SK-MEL-5 (cell line): ENCODE data around the gene ZNF529. TPM values are rescaled to one million over a fixed set of nuclear protein-coding genes. Genes with fewer than 3 reads are reported as not detected.
A peak's percentile ranks its signal among the peaks of the same experiment; 100 is the strongest.
"Not testable (repeated sequence)": the region's sequence is repeated elsewhere in the genome, so short reads cannot be mapped to it uniquely, and the experiment has no call there.

Experiments
- DNase-seq: peaks from one replicate; pipeline ENCODE4 v3.0.0-alpha.2; 2016; ENCODE audit warnings: low read depth, low spot score
- in situ Hi-C: cut with HindIII; loops from 2 replicates; pipeline ENCODE4 v1.10.0; 2016; ENCODE audit warnings: low sequenced_read_pairs, high pct_unique_total_duplicates, low pct_unique_long_range_greater_than_20kb
- polyA plus RNA-seq, 2 experiments: library from polyadenylated mRNA; depleted of rRNA; stranded (reverse); fragments of >200 nt; gene quantifications; 2 replicates each; pipeline ENCODE4 v1.2.3, GENCODE V29; 2015
- total RNA-seq: library from RNA; depleted of rRNA; stranded (reverse); fragments of >200 nt; shearing (Covaris generic); gene quantifications from 2 replicates; pipeline ENCODE4 v1.2.3, GENCODE V29; 2014; rRNA removed

The ZNF529 gene
- 7.1 and 7.3 TPM in 2 replicates for total RNA-seq
- 3.8 and 4.7 TPM in 2 replicates for polyA plus RNA-seq (2015; cell fraction: cytosol; rRNA removed)
- 20.4 and 25.7 TPM in 2 replicates for polyA plus RNA-seq (2015; cell fraction: nucleus; rRNA removed)

DNA sequence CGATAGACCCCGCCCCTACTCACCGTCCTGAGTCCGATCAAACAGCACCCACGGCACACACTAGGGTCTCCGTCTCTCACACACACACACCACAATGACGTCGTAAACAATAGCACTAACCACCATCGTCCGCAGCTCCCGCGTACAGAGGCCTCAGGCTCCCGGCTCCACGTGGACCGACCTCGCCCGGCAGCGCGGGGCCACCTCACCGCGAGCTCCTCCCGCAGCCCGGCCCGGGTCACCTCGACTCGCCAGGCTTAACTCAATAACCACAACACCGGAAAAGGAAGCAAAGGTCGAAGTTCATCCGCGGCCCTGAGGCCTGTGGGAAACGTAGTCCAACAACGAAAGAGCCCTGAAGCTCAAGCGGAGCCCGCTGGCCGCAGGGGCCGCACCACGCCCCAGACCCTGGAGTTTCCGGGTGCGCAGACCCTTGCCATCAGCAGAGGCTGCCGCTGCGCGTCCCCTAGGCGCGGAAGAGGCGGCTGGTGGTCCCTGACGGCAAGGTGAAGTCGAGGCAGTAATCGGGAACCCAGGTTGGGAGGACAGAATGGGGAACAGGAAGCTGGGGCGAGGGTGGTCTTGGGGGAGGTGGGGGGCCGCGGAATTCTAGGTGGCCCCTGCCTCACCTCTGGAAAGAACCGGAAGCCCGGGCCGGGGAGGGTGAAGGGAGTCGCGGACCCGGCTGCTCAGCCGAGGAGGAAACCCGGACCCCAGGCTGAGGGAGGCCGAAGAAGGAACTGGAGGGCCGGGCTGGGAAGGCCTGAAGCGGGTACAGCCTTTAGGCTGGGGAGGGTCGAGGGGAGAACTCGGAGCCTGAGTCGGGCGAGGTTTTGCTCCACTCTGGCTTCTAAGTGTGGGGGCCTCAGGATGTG, at the start of gene ZNF529:
ZNF529 (minus strand) TSS at position 273 of the 875 bp plus-strand sequence. CDS start 946 bp downstream, outside the sequence.
- in situ Hi-C loops: no loop called here
- DNase-seq: peak; percentile 89

DNA sequence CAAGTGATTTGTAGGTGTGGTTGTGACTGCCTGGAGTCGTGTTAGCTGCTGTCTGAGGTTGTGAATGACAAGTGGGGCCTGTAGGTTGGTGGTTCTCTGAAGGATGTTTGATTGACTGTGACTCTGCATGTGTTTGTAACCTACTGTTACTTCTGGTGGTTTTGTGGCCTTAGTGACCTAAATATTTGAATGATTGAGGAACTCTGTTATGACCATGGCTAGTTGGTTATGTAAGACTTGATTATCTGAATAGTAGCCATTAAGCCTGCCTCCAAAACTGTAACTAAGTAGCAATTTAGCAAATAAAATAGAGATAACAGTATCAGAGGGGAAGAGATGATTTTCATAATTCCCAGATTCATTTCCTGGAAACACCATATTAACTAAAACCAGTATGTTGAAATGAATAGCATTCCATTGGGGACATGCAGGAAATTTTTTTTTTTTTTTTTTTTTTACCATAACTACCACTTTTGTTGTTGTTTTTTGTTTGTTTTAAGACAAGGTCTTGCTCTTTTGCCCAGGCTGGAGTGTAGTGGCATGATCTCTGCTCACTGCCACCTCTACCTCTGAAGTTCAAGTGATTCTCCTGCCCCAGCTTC, 32.9 kb upstream of the ZNF529 start:
- no peak for DNase-seq
- in situ Hi-C loops: no loop called here

DNA sequence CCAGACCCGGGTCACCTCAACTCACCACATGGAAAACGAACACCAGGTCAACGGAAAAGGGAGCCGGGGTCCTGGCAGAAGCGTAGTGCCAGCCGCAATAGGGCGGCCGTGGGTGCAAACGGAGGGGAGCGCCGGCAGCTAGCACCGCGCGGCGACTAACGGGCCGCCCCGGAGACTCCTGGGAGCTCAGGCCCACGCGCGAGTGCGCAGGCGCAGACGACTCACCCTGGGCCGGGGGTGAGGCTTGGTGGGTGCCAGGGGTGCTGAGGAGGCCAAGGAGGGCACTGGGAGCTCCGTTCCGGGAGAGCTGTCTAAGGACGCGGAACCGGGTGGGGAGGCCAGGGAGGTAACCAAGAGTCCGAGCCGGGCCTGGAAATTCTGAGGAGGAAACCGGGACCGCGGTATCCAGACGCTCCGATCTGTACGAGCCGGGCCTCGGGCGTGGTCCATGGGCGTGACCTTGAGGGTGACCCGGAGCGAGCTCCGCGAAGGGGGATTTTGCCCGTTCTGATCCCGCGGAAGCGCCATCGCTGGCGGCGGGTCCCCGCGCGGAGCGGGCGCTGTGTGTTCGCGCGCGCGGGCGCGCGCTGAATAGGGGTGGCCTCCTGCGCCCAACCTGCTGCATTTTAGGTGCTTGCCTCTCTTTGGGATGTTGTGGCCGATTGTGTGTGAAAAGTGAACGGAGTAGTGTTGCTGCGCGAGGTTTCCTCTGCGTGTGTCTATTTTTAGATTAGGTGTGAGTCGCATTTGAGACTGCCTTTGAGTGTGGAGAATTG, 32.2 kb upstream of the ZNF529 start, which contains the start of gene ZNF382:
ZNF382 (plus strand) TSS at position 213 of the 776 bp plus-strand sequence. CDS start 4,602 bp downstream, outside the sequence.
- peak; percentile 57 for DNase-seq
- in situ Hi-C loops: no loop called here

DNA sequence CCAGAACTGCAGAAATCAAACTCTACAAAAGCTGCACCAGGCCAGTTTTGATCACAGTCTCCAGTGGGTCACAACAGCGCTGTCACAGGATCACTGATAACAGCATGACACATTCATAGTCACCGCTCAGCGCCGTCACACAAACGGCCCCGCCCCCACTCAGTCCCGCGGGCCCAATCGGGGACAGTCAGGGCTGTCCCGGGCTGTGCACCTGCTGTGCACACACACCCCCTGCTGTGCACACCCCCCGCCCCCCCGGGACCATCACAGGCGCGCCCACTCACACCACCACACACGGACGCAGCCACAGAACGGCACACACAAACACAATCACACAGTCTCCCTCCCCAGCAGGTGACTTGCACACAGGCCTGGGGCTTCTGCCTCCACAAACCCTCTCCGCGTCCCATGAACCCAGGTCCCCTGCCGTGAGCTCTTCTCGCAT, 31.6 kb upstream of the ZNF529 start:
- in situ Hi-C loops: no loop called here
- DNase-seq: peak; percentile 3

DNA sequence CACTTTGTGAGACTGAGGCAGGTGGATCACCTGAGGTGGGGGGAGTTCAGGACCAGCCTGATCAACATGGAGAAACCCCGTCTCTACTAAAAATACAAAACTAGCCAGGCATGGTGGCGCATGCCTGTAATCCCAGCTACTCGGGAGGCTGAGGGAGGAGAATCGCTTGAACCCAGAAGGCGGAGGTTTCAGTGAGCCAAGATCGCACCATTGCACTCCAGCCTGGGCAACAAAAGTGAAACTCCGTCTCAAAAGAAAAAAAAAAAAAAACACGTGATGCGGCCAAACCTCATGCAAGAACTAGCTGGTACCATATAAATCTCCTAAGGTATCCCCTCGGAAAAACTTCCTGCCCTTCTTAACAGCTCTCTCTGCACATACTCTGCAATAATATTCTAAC, 29.6 kb upstream of the ZNF529 start:
- in situ Hi-C loops, DNase-seq: not testable (repeated sequence)

DNA sequence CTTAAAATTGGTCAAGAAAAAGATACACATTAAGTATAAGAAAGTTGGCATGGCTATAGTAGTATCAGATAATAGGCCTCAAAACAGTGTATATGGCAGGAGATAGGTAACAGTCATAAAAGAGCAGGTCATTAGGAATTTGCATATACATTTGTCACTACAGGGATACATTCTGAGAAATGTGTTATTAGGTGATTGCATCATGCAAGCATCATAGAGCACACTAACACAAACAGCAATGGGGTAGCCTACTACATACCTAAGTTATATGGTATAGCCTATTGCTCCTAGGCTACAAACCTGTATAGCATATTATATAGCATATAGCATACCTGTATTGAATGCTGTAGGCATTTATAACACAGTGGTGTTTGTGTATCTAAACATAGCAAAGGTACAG, 6.2 kb upstream of the ZNF529 start:
- in situ Hi-C loops: no loop called here
- DNase-seq: no peak

DNA sequence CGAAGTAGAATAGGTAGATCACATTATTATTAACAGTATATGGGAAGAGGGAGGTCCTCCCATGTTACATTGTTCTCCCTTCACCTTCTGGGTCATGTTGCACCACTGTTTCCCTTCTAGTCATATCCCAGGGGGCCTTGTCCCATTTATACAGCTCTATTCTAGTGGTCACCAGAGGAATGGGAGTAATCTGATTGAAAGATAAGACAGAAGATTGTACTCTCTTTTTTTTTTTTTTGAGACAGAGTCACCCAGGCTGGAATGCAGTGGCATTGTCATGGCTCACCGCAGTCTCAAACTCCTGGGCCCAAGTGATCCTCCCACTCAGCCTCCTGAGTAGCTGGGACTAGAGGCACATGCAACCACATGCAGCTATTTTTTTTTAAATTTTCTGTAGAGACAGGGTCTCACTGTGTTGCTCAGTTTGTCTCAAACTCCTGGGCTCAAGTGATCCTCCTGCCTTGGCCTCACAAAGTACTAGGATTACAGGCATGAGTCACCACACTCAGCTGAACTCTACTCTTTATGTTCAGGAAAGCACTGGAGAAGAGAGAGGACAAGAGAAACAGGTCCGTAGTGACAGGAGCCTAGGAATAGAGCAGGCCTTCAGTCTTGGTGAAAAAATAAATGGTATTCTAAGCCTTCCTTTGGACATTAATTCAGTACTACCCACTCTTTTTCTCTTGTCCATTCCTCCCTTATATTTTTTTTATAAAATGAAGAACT, 4.3 kb upstream of the ZNF529 start:
- in situ Hi-C loops: no loop called here
- DNase-seq: no peak

DNA sequence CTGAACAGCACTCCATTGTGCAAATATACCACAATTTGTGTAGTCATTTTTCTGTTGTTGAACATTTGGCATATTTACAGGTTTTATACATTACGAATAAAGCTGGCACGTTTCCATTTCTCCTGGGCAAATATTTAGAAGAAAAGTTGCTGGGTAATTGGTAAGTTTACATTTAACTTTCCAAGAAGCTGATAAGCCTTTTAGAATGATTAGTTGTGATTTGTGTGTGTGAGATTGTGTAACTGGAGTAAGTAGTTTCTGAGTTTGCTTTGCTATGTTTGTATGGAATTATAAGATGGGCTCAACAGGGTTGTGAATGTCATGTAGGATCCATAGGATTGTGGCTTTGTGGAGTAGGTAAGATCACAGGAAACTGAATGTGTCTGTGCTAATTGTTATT, 1.6 kb upstream of the ZNF529 start:
- no peak for DNase-seq
- in situ Hi-C loops: no loop called here

DNA sequence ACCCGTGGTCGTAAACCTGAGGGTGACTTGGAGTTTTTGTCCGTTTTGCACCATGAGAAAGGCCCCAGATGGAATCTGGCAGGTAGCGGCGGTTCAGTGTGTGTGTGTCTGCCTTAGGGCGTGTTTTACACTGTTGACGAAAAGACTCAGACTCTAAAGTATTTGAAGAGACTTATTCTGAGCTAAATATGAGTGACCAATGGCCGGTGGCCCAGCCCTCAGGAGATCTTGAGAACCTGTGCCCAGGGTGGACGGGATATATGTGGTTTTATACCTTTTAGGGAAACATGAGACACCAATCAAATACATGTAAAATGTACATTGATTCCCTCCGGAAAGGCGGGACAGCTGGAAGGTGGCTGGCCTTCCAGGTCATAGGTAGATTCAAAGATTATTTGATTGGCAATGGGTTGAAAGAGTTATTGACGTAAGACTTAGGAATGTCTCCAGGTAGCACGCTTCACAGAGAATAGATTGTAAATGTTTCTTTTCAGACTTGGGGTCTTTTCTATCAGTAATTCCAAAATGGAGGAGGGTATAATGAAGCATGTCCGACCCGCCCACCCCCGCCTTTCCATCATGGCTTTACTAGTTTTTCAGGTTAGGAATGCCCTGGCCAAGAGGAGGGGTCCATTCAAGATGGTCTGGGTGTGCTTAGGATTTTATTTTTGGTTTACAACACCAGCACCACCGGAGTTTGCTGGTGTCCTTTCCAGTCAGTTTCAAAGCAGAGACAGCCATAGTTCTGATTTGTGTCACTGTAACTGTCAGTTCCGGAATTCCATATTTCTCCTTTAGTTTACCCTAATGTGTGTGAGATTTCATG, 1.0 kb upstream of the ZNF529 start:
- DNase-seq: no peak
- in situ Hi-C loops: no loop called here

DNA sequence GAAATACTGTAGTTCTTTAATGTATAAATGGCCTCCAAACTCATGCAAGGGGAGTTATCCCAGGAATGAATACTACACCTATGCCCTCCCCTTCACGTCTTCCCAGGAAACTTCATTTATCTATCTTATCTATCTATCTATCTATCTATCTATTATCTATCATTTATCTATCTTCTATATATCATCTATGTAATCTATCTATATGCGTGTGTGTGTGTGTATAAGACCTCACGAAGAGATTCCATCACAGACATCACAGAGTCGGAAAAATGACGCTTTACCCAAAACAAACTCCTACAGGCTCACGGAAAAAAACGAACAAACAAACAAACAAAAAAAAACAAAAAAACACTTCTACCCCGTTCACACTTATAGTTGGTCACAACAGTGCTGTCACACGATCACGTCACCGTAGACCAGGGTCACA, 486 bp downstream of the ZNF529 start:
- in situ Hi-C loops: no loop called here
- no peak for DNase-seq

DNA sequence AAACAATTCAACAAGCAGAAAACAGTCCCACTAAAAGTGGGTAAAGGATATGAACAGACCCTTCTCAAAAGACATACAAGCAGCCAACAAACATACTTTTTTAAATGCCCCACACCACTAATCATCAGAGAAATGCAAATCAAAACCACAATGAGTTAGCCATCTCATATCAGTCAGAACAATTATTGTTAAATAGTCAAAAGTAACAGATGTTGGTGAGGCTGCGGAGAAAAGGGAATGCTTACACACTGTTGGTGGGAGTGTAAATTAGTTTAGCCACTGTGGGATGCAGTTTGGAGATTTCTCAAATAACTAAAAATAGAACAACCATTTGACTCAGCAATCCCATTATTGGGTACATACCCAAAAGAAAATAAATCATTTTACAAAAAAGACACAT, 8.7 kb downstream of the ZNF529 start:
- no peak for DNase-seq
- in situ Hi-C loops: no loop called here

DNA sequence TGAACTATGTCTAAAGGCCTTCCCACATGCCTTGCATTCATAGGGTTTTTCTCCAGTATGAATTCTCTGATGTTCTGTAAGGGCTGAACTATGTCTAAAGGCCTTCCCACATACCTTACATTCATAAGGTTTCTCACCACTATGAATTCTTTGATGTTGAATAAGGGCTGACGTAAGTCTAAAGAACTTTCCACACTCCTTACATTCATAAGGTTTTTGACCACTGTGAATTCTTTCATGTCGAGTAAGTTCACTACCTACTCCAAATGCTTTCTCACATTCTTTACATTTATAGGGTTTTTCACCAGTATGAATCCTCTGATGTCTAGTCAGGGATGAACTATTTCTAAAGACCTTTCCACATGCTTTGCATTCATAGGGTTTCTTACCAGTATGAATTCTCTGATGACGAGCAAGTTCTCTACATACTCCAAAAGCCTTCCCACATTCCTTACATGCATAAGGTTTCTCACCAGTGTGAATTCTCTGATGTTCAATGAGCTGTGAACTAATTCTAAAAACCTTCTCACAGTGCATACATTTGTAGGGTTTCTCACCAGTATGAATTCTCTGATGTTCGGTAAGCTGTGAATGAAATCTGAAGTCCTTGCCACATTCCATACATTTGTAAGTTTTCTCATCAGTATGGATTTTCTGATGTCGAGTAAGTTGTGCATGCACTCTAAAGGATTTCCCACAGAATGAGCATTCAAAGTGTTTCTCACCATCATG, 25.9 kb downstream of the ZNF529 start:
- peak; percentile 1 for DNase-seq
- in situ Hi-C loops: no loop called here

DNA sequence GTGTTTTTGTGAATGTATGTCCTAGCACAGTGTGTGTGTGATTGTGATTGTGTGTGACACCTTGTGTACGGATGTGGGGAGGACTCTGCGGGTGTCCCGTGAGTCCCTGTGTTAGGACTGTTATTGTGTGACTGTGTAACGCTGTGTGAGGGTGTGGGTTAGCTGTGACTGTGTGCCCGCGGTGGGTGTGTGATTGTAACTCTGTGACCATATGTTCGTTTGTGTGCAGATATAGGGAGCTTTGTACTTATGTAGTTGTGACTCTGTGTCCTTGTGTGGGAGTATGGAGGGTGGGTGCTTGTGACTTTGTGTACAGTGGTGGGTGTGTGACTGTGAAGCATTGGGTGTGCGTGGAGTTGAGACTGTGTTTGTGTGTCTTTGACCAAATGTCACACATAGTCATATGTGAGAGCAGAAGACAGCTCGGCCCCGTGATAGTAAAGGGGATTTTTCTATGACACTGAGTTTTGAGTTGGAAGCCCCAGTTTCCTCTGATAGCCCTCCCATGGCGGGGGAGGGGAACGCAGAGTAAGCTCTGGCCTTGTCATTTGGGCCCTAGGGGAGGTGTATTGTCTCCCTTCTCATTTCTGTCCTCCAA, 44.1 kb downstream of the ZNF529 start:
- in situ Hi-C loops: no loop called here
- DNase-seq: no peak

DNA sequence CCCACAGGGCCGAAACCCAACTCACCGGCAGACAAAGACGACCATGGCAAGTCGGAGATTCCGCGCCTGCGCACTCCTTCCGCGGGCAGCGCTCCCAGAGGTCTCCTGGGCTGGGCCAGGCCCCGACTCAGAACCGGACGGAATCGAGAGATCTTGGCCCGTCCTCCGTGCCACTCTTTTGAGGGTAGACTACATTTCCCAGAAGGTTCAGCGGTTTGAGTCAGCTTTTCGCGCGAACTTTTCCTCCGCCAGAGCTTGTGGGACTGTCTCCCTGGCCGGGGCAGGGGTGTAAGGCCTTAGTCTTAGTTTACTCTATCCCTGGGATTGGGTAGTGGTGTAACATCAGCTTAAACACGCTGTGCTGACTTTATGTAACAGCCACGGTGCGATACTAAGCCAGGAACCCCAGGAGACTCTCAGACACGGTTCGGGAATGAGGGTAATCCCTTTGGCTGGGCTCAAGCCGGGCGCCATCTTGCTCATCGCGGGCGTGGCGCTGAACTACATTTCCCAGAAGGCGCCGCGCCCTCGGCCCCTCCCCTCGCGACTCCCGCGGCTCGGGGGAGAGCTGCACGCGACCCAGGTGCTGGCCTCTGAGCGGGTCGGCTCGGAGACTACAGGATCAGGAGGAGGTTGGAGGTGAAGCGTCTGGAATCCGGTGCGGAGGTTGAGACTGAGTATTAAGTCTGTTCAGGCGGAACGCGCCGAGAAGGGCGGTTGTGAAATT, 44.7 kb downstream of the ZNF529 start, which contains the start of gene ZNF260:
ZNF260 (minus strand) TSS at position 78 of the 727 bp plus-strand sequence. CDS start 13,033 bp downstream, outside the sequence.
- in situ Hi-C loops: no loop called here
- DNase-seq: peak; percentile 96

DNA sequence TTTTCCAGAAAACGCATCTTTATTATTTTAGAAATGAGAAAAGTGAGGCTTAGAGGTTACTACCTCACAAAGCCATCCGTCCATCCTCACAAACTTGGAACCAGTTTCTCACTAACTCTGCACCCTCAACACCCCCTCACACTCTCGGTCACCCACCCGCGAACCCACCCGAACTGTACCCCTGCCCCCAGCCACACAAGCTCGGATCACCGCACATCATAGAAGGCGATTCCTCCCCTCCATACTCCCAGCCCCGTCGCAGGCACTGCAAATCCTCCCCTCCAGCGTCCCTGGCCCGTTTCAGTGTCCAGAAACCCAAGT, 45.3 kb downstream of the ZNF529 start:
- in situ Hi-C loops: no loop called here
- DNase-seq: no peak
